ENCODE measurements around the gene BICDL1. TPM values are rescaled to one million over a fixed set of nuclear protein-coding genes. Genes with fewer than 3 reads are reported as not detected.

Gene BICDL1
- total RNA-seq, 4 donors from 2014 or later: 19.7 to 66.7 (median 44.1) TPM

- H3K27ac ChIP-seq: no peak overlapping the region
- no peak for TF ChIP-seq CTCF (IDR thresholded peaks at IDR 0.05)
- WGBS, 2 donors: 77 to 86% methylated on average over 5 of the region's 5 CpGs
- DNase-seq: no peak
- H3K4me1 ChIP-seq: no peaks in the 10 kb centered on the region
- no peaks in the 10 kb centered on the region for H3K9me3 ChIP-seq
- H3K36me3 ChIP-seq: no peaks in the 10 kb centered on the region
- intact Hi-C loops (cut with DNase I): no loop called here
- no peaks in the 10 kb centered on the region for H3K27me3 ChIP-seq
- no peak overlapping the region for H3K4me3 ChIP-seq
These were observed 30.9 kb downstream of the BICDL1 start for GRCh38 chr12:120019938-120020337.

- Histone ChIP-seq H3K27ac (no peak overlapping the region), H3K4me3 (no peak overlapping the region), H3K36me3 (no peaks in the 10 kb centered on the region), H3K9me3 (no peaks in the 10 kb centered on the region), H3K27me3 (no peaks in the 10 kb centered on the region), H3K4me1 (no peaks in the 10 kb centered on the region)
- intact Hi-C loops (cut with DNase I): no loop called here
- no peak for DNase-seq
- WGBS, 2 donors: 79% methylated on average over 2 of the region's 2 CpGs
- TF ChIP-seq POLR2A (IDR thresholded peaks at IDR 0.05): no peak
- TF ChIP-seq CTCF (IDR thresholded peaks at IDR 0.05): no peak
These were observed 35.2 kb downstream of the BICDL1 start for GRCh38 chr12:120024193-120024592.

GRCh38 chr12:120025640-120026039 lies 36.6 kb downstream of the BICDL1 start:
- intact Hi-C loops (cut with DNase I): no loop called here
- Histone ChIP-seq H3K4me1 (no peaks in the 10 kb centered on the region), H3K9me3 (no peaks in the 10 kb centered on the region), H3K4me3 (no peak overlapping the region), H3K36me3 (no peaks in the 10 kb centered on the region), H3K27me3 (no peaks in the 10 kb centered on the region), H3K27ac (no peak overlapping the region)
- TF ChIP-seq CTCF (IDR thresholded peaks at IDR 0.05): no peak
- no peak for TF ChIP-seq POLR2A (IDR thresholded peaks at IDR 0.05)
- WGBS, 2 donors: 92 to 94% methylated on average over 2 of the region's 2 CpGs
- no peak for DNase-seq

- intact Hi-C loops (cut with DNase I): no loop called here
- TF ChIP-seq POLR2A (IDR thresholded peaks at IDR 0.05) (no peak), CTCF (IDR thresholded peaks at IDR 0.05) (no peak)
- Histone ChIP-seq H3K27ac (no peak overlapping the region), H3K4me1 (peaks cover 0 to 26% (median 0%) of the 10 kb centered on the region in 3 donors), H3K4me3 (no peak overlapping the region), H3K9me3 (no peaks in the 10 kb centered on the region), H3K27me3 (no peaks in the 10 kb centered on the region), H3K36me3 (no peaks in the 10 kb centered on the region)
- DNase-seq: no peak
These were observed 43.2 kb downstream of the BICDL1 start for GRCh38 chr12:120032242-120032641.

- DNase-seq: no peak
- intact Hi-C loops (cut with DNase I): no loop called here
- WGBS, 2 donors: 72 to 80% methylated on average over 2 of the region's 2 CpGs
These were observed 48.8 kb downstream of the BICDL1 start for GRCh38 chr12:120037851-120038250.

More at GRCh38 chr12:120037851-120038250, 48.8 kb downstream of the BICDL1 start:
- no peak for TF ChIP-seq CTCF (IDR thresholded peaks at IDR 0.05)
- Histone ChIP-seq H3K9me3 (no peaks in the 10 kb centered on the region), H3K4me3 (no peak overlapping the region), H3K27me3 (no peaks in the 10 kb centered on the region), H3K4me1 (peaks cover 0 to 79% (median 5%) of the 10 kb centered on the region in 3 donors), H3K36me3 (no peaks in the 10 kb centered on the region), H3K27ac (peak overlapping the region in 1 of 4 donors; percentile 30)
